A673 (cell line): ENCODE data around the gene HPCAL1.

ENCODE experiments used
- CTCF ChIP-seq: fragments of 300-800, 200-600 bp; sonication (generic); conservative IDR thresholded peaks from 2 replicates; pipeline ENCODE4 v1.5.1; 2017; ENCODE audit warnings: low read depth, mild to moderate bottlenecking, antibody characterized with exemption, low read length, moderate library complexity, mixed read lengths
- EZH2 ChIP-seq: fragments of 200-600 bp; sonication (generic); IDR thresholded peaks from 2 replicates; pipeline ENCODE4 v1.6.1; 2017; ENCODE audit warnings: borderline replicate concordance, low read depth, mild to moderate bottlenecking, mixed read lengths, antibody characterized with exemption, low read length; ENCODE audit not compliant: poor library complexity, severe bottlenecking

- TF ChIP-seq CTCF (no peak), EZH2 (no peak)
These were observed 172.6 kb downstream of the HPCAL1 start for GRCh38 chr2:10475221-10475722.
